ENCODE measurements around the gene MINDY4. TPM values are rescaled to one million over a fixed set of nuclear protein-coding genes. Genes with fewer than 3 reads are reported as not detected.

The MINDY4 gene
- total RNA-seq, 1 donor: 10.5 TPM

DNA sequence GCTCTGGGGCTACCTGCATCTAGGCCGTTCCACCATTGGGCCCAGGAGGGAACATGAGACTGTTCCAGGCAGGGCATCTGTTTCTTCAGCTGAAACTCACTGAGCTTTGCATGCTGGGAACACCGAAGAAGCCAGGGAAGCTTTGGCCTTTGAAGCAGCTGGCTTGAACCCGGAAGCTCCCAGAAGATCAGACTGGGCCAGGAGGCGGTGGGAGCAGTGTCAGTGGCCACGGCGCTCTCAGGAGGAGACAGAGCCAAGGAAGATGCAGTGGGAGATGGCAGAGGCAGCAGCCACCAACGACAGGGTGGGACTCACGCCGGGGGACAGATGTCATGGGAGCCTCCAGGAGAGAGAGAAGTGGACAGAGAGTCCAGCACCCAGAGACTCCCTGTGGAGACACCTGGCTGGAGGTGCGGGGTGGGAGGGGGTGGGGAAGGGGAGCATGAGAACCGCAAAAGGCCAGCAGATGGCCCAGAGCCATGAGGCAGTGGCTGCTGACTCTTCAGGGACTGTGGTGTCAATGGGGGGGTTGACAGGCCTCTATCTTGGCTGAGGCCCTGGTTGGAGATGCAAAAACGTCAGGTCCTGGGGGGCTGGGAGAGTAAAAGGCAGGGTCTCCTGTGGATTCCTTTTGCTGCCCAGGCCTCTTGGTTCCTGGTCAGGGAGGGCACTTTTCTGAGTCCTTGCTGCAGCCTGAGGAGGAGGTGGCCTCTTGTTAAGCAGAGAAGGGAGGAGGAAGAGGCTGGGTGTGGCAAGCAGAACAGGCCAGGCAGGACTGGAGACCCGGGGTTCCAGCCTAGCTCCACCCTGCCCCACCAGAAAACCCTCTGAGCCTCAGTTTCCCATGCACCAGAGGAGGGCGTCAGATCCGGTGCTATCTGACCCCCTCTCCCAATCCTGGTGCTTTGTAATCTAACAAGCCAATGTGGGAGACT, 134.1 kb downstream of the MINDY4 start:
- H3K79me2 ChIP-seq (ENCODE audit: insufficient read depth, low read length): no peaks in the 10 kb centered on the region
- peaks cover 16% of the 10 kb centered on the region for H3K4me1 ChIP-seq (ENCODE audit: insufficient read depth, low read length)
- no peak overlapping the region for H3K4me3 ChIP-seq (ENCODE audit: insufficient read depth, low read length)
- H3K27me3 ChIP-seq (ENCODE audit: insufficient read depth, low read length): peaks cover 3% of the 10 kb centered on the region
- DNase-seq (ENCODE audit: insufficient read length, low spot score, missing footprints): no peak
- peak overlapping the region; percentile 44 for H3K4me2 ChIP-seq (ENCODE audit: insufficient read depth, low read length)
- H3K27ac ChIP-seq (ENCODE audit: low read depth, low read length): no peak overlapping the region
- H4K20me1 ChIP-seq (ENCODE audit: insufficient read depth, low read length): no peaks in the 10 kb centered on the region
- H2AFZ ChIP-seq (ENCODE audit: low read length): no peak overlapping the region
- H3K9me3 ChIP-seq (ENCODE audit: low read depth, low read length): no peaks in the 10 kb centered on the region
- TF ChIP-seq, protein P1, sequence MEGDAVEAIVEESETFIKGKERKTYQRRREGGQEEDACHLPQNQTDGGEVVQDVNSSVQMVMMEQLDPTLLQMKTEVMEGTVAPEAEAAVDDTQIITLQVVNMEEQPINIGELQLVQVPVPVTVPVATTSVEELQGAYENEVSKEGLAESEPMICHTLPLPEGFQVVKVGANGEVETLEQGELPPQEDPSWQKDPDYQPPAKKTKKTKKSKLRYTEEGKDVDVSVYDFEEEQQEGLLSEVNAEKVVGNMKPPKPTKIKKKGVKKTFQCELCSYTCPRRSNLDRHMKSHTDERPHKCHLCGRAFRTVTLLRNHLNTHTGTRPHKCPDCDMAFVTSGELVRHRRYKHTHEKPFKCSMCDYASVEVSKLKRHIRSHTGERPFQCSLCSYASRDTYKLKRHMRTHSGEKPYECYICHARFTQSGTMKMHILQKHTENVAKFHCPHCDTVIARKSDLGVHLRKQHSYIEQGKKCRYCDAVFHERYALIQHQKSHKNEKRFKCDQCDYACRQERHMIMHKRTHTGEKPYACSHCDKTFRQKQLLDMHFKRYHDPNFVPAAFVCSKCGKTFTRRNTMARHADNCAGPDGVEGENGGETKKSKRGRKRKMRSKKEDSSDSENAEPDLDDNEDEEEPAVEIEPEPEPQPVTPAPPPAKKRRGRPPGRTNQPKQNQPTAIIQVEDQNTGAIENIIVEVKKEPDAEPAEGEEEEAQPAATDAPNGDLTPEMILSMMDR (IDR thresholded peaks at IDR 0.05; ENCODE audit: extremely low read depth, low read depth, low read length): no peak
- H3K36me3 ChIP-seq (ENCODE audit: insufficient read depth, low read length): no peaks in the 10 kb centered on the region

DNA sequence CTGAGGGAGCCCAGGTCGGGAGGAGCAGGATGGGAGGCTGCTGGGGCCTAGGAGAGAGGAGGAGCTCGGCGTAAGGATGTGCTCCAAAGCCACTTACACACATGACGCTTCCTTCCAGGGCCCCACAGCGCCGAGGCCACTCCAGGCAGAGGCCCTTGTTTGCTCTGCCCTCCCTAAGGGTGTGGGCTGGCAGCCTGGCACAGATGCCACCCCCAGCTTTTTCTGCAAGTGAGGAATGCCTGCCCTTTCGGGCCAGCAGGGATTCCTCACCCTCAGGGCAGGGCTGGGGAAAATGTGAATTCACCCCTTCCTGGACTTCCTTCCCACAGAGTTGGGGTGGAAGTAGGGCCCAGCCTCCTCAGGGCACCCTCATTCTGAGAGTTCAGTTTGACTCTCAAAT, 134.8 kb downstream of the MINDY4 start:
- no peak for DNase-seq (ENCODE audit: insufficient read length, low spot score, missing footprints)
- Histone ChIP-seq H3K9me3 (ENCODE audit: low read depth, low read length) (no peaks in the 10 kb centered on the region), H3K27ac (ENCODE audit: low read depth, low read length) (no peak overlapping the region), H2AFZ (ENCODE audit: low read length) (no peak overlapping the region), H4K20me1 (ENCODE audit: insufficient read depth, low read length) (no peaks in the 10 kb centered on the region), H3K27me3 (ENCODE audit: insufficient read depth, low read length) (no peaks in the 10 kb centered on the region), H3K4me1 (ENCODE audit: insufficient read depth, low read length) (peaks cover 16% of the 10 kb centered on the region), H3K79me2 (ENCODE audit: insufficient read depth, low read length) (no peaks in the 10 kb centered on the region), H3K36me3 (ENCODE audit: insufficient read depth, low read length) (no peaks in the 10 kb centered on the region), H3K4me3 (ENCODE audit: insufficient read depth, low read length) (no peak overlapping the region), H3K4me2 (ENCODE audit: insufficient read depth, low read length) (peak overlapping the region; percentile 44)
- TF ChIP-seq, protein P1 (IDR thresholded peaks at IDR 0.05; ENCODE audit: extremely low read depth, low read depth, low read length): no peak

DNA sequence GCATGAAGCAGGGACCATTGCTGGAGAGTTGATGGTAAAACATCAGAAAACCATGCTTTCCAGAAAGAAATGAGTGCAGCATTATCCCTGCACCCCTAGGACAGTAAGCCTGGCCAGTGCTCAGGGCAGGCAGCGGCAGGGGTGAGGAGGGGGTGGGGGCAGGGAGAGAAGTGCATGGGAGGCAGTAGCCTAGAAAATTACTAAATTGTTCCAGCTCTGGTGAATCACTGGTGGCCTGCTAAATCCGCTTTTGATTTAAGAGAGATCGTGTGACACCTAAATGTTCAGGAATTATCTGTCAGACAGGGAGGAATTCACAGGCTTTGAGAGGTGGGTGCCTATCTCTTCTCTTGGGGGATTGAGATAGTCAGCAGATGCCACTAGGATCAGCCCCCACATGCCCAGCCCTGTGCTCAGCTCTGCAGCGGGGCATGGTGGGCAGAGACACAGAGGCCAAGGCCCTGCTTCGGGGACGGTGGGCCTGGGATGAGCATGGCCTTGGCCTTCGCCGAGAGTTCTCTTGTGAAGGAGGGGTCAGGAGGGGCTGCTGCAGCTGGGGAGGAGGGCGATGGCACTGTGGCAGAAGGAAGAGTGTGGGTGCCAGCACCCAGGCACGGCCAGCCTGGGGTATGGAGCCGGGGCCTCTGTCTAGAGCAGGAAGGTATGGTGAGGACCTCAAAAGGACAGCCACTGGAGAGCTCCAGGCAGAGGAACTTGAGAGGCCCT, 135.5 kb downstream of the MINDY4 start:
- Histone ChIP-seq H3K4me1 (ENCODE audit: insufficient read depth, low read length) (peaks cover 16% of the 10 kb centered on the region), H3K27me3 (ENCODE audit: insufficient read depth, low read length) (no peaks in the 10 kb centered on the region), H3K4me2 (ENCODE audit: insufficient read depth, low read length) (peak overlapping the region; percentile 44), H4K20me1 (ENCODE audit: insufficient read depth, low read length) (no peaks in the 10 kb centered on the region), H3K79me2 (ENCODE audit: insufficient read depth, low read length) (no peaks in the 10 kb centered on the region), H3K4me3 (ENCODE audit: insufficient read depth, low read length) (no peak overlapping the region), H3K9me3 (ENCODE audit: low read depth, low read length) (no peaks in the 10 kb centered on the region), H3K36me3 (ENCODE audit: insufficient read depth, low read length) (no peaks in the 10 kb centered on the region), H3K27ac (ENCODE audit: low read depth, low read length) (no peak overlapping the region), H2AFZ (ENCODE audit: low read length) (no peak overlapping the region)
- TF ChIP-seq, protein P1 (IDR thresholded peaks at IDR 0.05; ENCODE audit: extremely low read depth, low read depth, low read length): no peak
- peak; percentile 98 for DNase-seq (ENCODE audit: insufficient read length, low spot score, missing footprints)
